ENCODE data around the gene ZCCHC18. TPM values are rescaled to one million over a fixed set of nuclear protein-coding genes. Genes with fewer than 3 reads are reported as not detected.
"Not testable (repeated sequence)": the region's sequence is repeated elsewhere in the genome, so short reads cannot be mapped to it uniquely, and the experiment has no call there.

The ZCCHC18 gene
- total RNA-seq, 1 donor from 2014 or later = 1.2 TPM

- intact Hi-C loops (cut with DNase I) = no loop called here
- Histone ChIP-seq H3K9me3 (no peaks in the 10 kb centered on the region), H3K27me3 (no peaks in the 10 kb centered on the region), H3K4me3 (no peak overlapping the region), H3K27ac (no peak overlapping the region), H3K4me1 (no peaks in the 10 kb centered on the region), H3K36me3 (no peaks in the 10 kb centered on the region)
- no peak for DNase-seq (ENCODE audit: extremely low spot score in 2 of 2)
- no peak for TF ChIP-seq CTCF (IDR thresholded peaks at IDR 0.05)
These were observed 6.7 kb upstream of the ZCCHC18 start for GRCh38 chrX:104105330-104106262.

GRCh38 chrX:104108955-104109354, 3.4 kb upstream of the ZCCHC18 start:
- Histone ChIP-seq H3K9me3 (no peaks in the 10 kb centered on the region), H3K27me3 (no peaks in the 10 kb centered on the region), H3K4me1 (no peaks in the 10 kb centered on the region), H3K36me3 (no peaks in the 10 kb centered on the region), H3K27ac (no peak overlapping the region), H3K4me3 (no peak overlapping the region)
- DNase-seq (ENCODE audit: extremely low spot score in 2 of 2) = no peak
- intact Hi-C loops (cut with DNase I) = no loop called here
- TF ChIP-seq POLR2A (IDR thresholded peaks at IDR 0.05) (no peak), POLR2AphosphoS5 (IDR thresholded peaks at IDR 0.05; ENCODE audit: insufficient read depth in 1 of 2, low read depth in 1 of 2) (no peak), CTCF (IDR thresholded peaks at IDR 0.05) (no peak)

DNA sequence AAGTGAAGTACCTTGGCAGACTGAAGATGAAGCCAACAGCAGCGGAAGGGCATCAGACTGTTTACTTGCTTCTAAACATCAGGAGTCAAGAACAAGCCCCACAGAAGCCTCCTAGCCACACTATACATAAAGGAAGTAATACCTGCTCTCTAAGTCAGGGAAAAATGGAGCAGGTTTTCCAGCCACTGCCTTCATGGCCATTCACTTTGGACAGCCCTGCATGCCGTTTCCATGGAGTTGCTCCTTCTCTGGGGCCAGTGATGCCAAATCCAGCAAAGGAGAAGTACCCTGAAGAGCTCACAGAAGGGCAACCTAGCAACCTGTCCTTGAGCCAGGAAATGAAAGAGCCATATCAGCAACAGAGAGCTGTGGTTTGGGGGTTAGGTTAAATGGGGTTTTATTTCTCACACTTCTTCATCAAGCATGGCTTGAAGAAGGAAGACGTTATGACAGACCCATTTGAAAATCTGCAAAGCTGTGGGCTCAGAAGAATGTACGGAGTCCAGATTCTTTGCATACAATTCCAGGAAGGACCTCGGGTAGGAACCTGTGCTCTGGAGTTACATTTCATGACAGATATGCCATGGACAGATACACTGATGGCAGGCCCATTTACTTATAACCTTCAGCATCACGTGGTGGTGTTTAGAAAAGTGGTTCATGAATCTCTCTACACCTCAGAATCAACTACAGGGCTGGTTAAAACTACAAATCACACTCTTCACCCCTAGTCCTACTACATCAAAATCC, 1.7 kb upstream of the ZCCHC18 start:
- H3K9me3 ChIP-seq; H3K27me3 ChIP-seq; H3K4me3 ChIP-seq; intact Hi-C loops (cut with DNase I); H3K27ac ChIP-seq; H3K36me3 ChIP-seq; H3K4me1 ChIP-seq; DNase-seq (ENCODE audit: extremely low spot score in 2 of 2): not testable (repeated sequence)

GRCh38 chrX:104113222-104113965, 1.1 kb downstream of the ZCCHC18 start:
- H3K27ac ChIP-seq = peak overlapping the region; percentile 72
- DNase-seq (ENCODE audit: extremely low spot score in 2 of 2) = no peak

More at GRCh38 chrX:104113222-104113965, 1.1 kb downstream of the ZCCHC18 start:
- intact Hi-C loops (cut with DNase I) = no loop called here
- Histone ChIP-seq H3K9me3 (no peaks in the 10 kb centered on the region), H3K27me3 (no peaks in the 10 kb centered on the region), H3K4me3 (peak overlapping the region; percentile 48 to 49), H3K36me3 (no peaks in the 10 kb centered on the region), H3K4me1 (no peaks in the 10 kb centered on the region)
- TF ChIP-seq POLR2A (IDR thresholded peaks at IDR 0.05) (no peak), CTCF (IDR thresholded peaks at IDR 0.05) (peak in 1 of 3 experiments; percentile 22)

Measured in vagina (tissue), 2 donors.